ENCODE data around the gene PNMA6A. TPM values are rescaled to one million over a fixed set of nuclear protein-coding genes. Genes with fewer than 3 reads are reported as not detected.
"Not testable (repeated sequence)": the region's sequence is repeated elsewhere in the genome, so short reads cannot be mapped to it uniquely, and the experiment has no call there.

The PNMA6A gene
- total RNA-seq, 1 donor from 2014 or later = 4.9 TPM

DNA sequence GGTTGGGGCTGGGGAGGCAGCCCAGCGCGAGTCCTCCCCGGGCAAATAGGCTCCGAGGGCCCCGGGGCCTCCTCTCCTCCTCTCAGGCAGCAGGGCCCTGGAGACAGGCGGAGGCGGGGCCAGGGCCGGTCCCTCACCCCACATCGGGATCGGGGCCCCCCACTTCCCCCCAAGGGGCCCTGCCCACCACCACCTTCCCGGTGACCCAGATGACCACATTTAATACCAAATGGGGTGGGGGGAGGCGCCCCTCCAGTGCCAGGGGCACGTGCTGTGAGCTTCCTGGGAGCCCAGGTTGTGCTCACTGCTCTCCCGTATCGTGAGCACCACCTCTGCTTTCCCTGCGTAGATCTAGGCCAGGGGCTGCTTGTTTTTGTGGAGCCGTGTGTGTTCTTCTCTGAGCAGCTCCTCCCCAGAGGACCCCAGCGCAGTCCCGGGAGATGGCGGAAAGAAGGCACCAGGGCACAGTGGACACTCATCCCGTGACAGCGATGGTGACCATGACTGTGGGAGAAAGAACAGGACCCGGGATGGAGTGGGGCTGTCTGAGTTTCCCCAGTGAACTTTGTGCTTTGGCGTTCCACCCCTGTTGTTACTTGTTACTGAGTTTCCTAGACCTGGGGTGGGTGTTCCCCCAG, 2.1 kb downstream of the PNMA6A start:
- Mint-ChIP-seq H3K27me3 (ENCODE audit: low read depth) (no peaks in the 10 kb centered on the region), H3K27ac (no peak overlapping the region), H3K4me1 (no peaks in the 10 kb centered on the region), H3K4me3 (no peak overlapping the region), H3K36me3 (no peaks in the 10 kb centered on the region), H3K9me3 (no peaks in the 10 kb centered on the region)
- no peak for TF ChIP-seq CTCF (IDR thresholded peaks at IDR 0.05; ENCODE audit: unreplicated experiment)
- DNase-seq (ENCODE audit: low spot score in 2 of 2, unreplicated experiment in 2 of 2) = no peak

DNA sequence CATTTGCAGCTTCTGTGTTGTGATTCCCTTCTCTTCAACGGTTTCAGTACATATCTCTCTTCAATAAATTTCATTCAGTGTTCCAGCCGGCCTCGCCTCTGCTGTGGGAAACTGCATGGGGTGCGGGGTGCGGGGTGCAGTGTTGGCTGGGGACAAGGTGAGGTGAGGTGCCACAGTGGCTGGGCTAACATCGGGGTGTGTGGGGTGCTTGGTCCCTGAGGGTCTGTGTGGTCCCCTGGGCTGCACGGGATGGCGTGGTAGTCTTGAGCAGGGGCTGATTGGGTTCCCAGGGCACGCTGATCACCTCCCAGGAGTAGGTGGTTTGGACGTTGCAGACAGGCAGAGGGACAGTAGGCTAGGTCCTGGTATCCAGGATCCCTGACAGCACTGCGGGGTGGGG, 2.7 kb downstream of the PNMA6A start:
- Mint-ChIP-seq H3K36me3 (no peaks in the 10 kb centered on the region), H3K4me3 (no peak overlapping the region), H3K27ac (no peak overlapping the region), H3K27me3 (ENCODE audit: low read depth) (no peaks in the 10 kb centered on the region), H3K9me3 (no peaks in the 10 kb centered on the region), H3K4me1 (no peaks in the 10 kb centered on the region)
- no peak for DNase-seq (ENCODE audit: low spot score in 2 of 2, unreplicated experiment in 2 of 2)
- TF ChIP-seq CTCF (IDR thresholded peaks at IDR 0.05; ENCODE audit: unreplicated experiment) = no peak

- Mint-ChIP-seq H3K9me3 (no peaks in the 10 kb centered on the region), H3K4me1 (no peaks in the 10 kb centered on the region), H3K27me3 (ENCODE audit: low read depth) (no peaks in the 10 kb centered on the region), H3K36me3 (no peaks in the 10 kb centered on the region), H3K4me3 (no peak overlapping the region), H3K27ac (no peak overlapping the region)
- TF ChIP-seq CTCF (IDR thresholded peaks at IDR 0.05; ENCODE audit: unreplicated experiment) = no peak
- DNase-seq (ENCODE audit: low spot score in 2 of 2, unreplicated experiment in 2 of 2) = no peak
Measured at GRCh38 chrX:153075366-153075765, 3.1 kb downstream of the PNMA6A start.

- not testable (repeated sequence) for H3K4me3 Mint-ChIP-seq; H3K36me3 Mint-ChIP-seq; H3K27me3 Mint-ChIP-seq (ENCODE audit: low read depth); H3K4me1 Mint-ChIP-seq; DNase-seq (ENCODE audit: low spot score in 2 of 2, unreplicated experiment in 2 of 2); H3K27ac Mint-ChIP-seq; H3K9me3 Mint-ChIP-seq
Measured at GRCh38 chrX:153077437-153078135, 5.3 kb downstream of the PNMA6A start.

GRCh38 chrX:153083238-153083923, 11.1 kb downstream of the PNMA6A start:
- not testable (repeated sequence) for H3K27ac Mint-ChIP-seq; H3K36me3 Mint-ChIP-seq; H3K4me1 Mint-ChIP-seq; DNase-seq (ENCODE audit: low spot score in 2 of 2, unreplicated experiment in 2 of 2); H3K4me3 Mint-ChIP-seq
- Mint-ChIP-seq H3K9me3 (peaks cover 15% of the 10 kb centered on the region), H3K27me3 (ENCODE audit: low read depth) (peaks cover 21% of the 10 kb centered on the region)

GRCh38 chrX:153102418-153102817, 30.2 kb downstream of the PNMA6A start:
- Mint-ChIP-seq H3K36me3 (no peaks in the 10 kb centered on the region), H3K27ac (no peak overlapping the region), H3K4me3 (no peak overlapping the region), H3K27me3 (ENCODE audit: low read depth) (no peaks in the 10 kb centered on the region), H3K9me3 (peaks cover 48% of the 10 kb centered on the region), H3K4me1 (no peaks in the 10 kb centered on the region)
- DNase-seq (ENCODE audit: low spot score in 2 of 2, unreplicated experiment in 2 of 2) = no peak
- TF ChIP-seq CTCF (IDR thresholded peaks at IDR 0.05; ENCODE audit: unreplicated experiment) = no peak

GRCh38 chrX:153104959-153105358, 32.7 kb downstream of the PNMA6A start:
- H3K27me3 Mint-ChIP-seq (ENCODE audit: low read depth); H3K4me1 Mint-ChIP-seq; H3K4me3 Mint-ChIP-seq; H3K27ac Mint-ChIP-seq; H3K36me3 Mint-ChIP-seq; DNase-seq (ENCODE audit: low spot score in 2 of 2, unreplicated experiment in 2 of 2): not testable (repeated sequence)
- peaks cover 48% of the 10 kb centered on the region for H3K9me3 Mint-ChIP-seq

- not testable (repeated sequence) for H3K4me1 Mint-ChIP-seq; H3K27ac Mint-ChIP-seq; H3K4me3 Mint-ChIP-seq; H3K27me3 Mint-ChIP-seq (ENCODE audit: low read depth); DNase-seq (ENCODE audit: low spot score in 2 of 2, unreplicated experiment in 2 of 2); H3K36me3 Mint-ChIP-seq
- peaks cover 35% of the 10 kb centered on the region for H3K9me3 Mint-ChIP-seq
Measured at GRCh38 chrX:153106092-153106801, 34.0 kb downstream of the PNMA6A start.

GRCh38 chrX:153110735-153111134, 38.5 kb downstream of the PNMA6A start:
- not testable (repeated sequence) for H3K9me3 Mint-ChIP-seq; H3K36me3 Mint-ChIP-seq; H3K27me3 Mint-ChIP-seq (ENCODE audit: low read depth)

More at GRCh38 chrX:153110735-153111134, 38.5 kb downstream of the PNMA6A start:
- H3K4me3 Mint-ChIP-seq; H3K4me1 Mint-ChIP-seq; DNase-seq (ENCODE audit: low spot score in 2 of 2, unreplicated experiment in 2 of 2); H3K27ac Mint-ChIP-seq: not testable (repeated sequence)
